Caco-2 (cell line): ENCODE results near the gene FIBCD1. TPM values are rescaled to one million over a fixed set of nuclear protein-coding genes. Genes with fewer than 3 reads are reported as not detected.

Source experiments
- BruUV-seq: library from RNA; stranded (reverse); fragments of 400-500 nt; replicated peaks from 2 replicates; lab custom pipeline; 2021; lab: Mats Ljungman, UMichigan
- CTCF ChIA-PET: fragments of 300-600 bp; sonication (Branson Sonifier 250); formaldehyde crosslinking; loops from one replicate; lab custom pipeline; 2022; ENCODE audit warnings: antibody characterized with exemption; lab: Charles Lee
- POLR2A ChIA-PET: fragments of 300-600 bp; sonication (Branson Sonifier 250); formaldehyde crosslinking; loops from one replicate; lab custom pipeline; 2022; ENCODE audit warnings: antibody characterized with exemption; lab: Charles Lee
- DNase-seq, 2 experiments: peaks; one replicate each; pipeline versions ENCODE4 v3.0.0 to v3.0.0-alpha.2; 2020 to 2022
- H3K27me3 ChIP-seq: replicated peaks from 2 replicates; pipeline ENCODE4 v1.6.0; 2011; ENCODE audit warnings: low read length; ENCODE audit not compliant: control insufficient read depth, insufficient read depth
- H3K36me3 ChIP-seq: 2 replicates; pipeline ENCODE4 v1.5.1; 2011; ENCODE audit warnings: low read length; ENCODE audit not compliant: control insufficient read depth, insufficient read depth
- H3K4me1 ChIP-seq: fragments of 250-450 bp; sonication (Bioruptor Pico); 2 replicates; pipeline ENCODE4 v1.5.1; 2020; ENCODE audit warnings: mild to moderate bottlenecking
- H3K4me3 ChIP-seq: 2 replicates; pipeline ENCODE4 v1.5.1; 2011; ENCODE audit warnings: low read depth, mild to moderate bottlenecking, control low read depth, low read length
- H3K9me3 ChIP-seq: fragments of 250-450 bp; sonication (Bioruptor Pico); 2 replicates; pipeline ENCODE4 v1.5.1; 2020; ENCODE audit warnings: mild to moderate bottlenecking, moderate library complexity
- H3K27ac Mint-ChIP-seq: one replicate; pipeline ENCODE4 v1.8.0; 2022; ENCODE audit warnings: mixed read lengths; ENCODE audit not compliant: unreplicated experiment
- H3K27me3 Mint-ChIP-seq: one replicate; pipeline ENCODE4 v1.8.0; 2022; ENCODE audit warnings: mixed read lengths; ENCODE audit not compliant: insufficient read depth, unreplicated experiment
- H3K36me3 Mint-ChIP-seq: one replicate; pipeline ENCODE4 v1.8.0; 2022; ENCODE audit warnings: mild to moderate bottlenecking, mixed read lengths; ENCODE audit not compliant: insufficient read depth, unreplicated experiment
- H3K4me1 Mint-ChIP-seq: one replicate; pipeline ENCODE4 v1.8.0; 2022; ENCODE audit warnings: low read depth, mixed read lengths; ENCODE audit not compliant: unreplicated experiment
- H3K4me3 Mint-ChIP-seq: one replicate; pipeline ENCODE4 v1.8.0; 2022; ENCODE audit warnings: mild to moderate bottlenecking, moderate library complexity, mixed read lengths; ENCODE audit not compliant: unreplicated experiment
- H3K9me3 Mint-ChIP-seq: one replicate; pipeline ENCODE4 v1.8.0; 2022; ENCODE audit warnings: mixed read lengths; ENCODE audit not compliant: unreplicated experiment
- CTCF ChIP-seq, 2 experiments: fragments of 200-600 bp in 1 of 2; IDR thresholded peaks; 1 replicate in 1 of 2; 2 replicates in 1 of 2; pipeline versions ENCODE4 v1.5.1 to v1.8.0; 2011 to 2022; ENCODE audit warnings: antibody characterized with exemption in 1 of 2, control low read depth in 1 of 2, inconsistent platforms in 1 of 2, low read depth in 1 of 2, low read length in 1 of 2, mild to moderate bottlenecking in 1 of 2, moderate library complexity in 1 of 2; ENCODE audit not compliant: insufficient read depth in 1 of 2, severe bottlenecking in 1 of 2, unreplicated experiment in 1 of 2
- intact Hi-C: fragments of 100-400 bp; cut with micrococcal nuclease; formaldehyde crosslinking; loops from one replicate; pipeline ENCODE4 v1.10.0; 2022; ENCODE audit not compliant: unreplicated experiment
- total RNA-seq: library from RNA; stranded (reverse); gene quantifications from 2 replicates; pipeline ENCODE4 v1.2.3, GENCODE V29; 2022

The FIBCD1 gene
- total RNA-seq, 1 experiment from 2014 or later, result not detected

DNA sequence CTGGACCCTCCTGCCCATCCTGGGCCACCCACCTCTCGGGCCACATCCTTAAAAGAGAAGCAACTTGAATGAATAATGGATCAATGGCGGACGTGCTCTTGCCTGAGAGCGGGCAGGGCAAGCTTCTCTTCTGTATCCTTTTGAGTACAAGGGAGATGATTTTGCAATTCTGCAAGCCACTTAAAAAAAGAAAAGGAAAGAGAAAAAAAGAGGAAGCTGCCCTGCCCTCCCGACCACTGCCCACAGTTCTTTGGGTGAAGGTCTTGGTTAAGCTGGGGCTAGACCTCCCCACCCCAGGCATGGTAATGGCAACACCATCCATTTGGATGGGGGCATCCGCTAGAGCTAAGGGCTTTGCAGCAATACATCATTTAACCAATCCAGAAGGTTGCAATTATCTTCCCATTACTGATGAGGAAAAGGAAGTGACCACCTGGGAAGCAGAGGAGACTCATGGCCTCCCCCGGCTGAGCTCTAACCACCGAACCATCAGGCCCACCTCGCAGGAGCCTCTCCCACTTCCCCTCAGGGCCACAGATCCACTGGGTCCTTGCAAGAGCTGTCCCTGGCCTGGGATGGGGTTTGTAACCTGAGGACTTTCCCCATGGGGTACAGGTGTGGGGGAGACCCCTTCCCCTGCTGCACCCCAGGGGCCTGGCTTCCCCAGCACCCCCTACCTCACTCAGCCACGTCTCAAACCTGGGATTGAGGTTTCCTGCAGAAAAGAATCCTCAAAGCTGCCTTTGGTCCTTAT, 42.1 kb upstream of the FIBCD1 start:
- H3K27me3 Mint-ChIP-seq, result no peaks in the 10 kb centered on the region
- DNase-seq, result no peak
- no peak overlapping the region for H3K27ac Mint-ChIP-seq
- POLR2A ChIA-PET, result no interaction called here
- Histone ChIP-seq H3K4me1 (no peaks in the 10 kb centered on the region), H3K27me3 (no peaks in the 10 kb centered on the region), H3K36me3 (no peaks in the 10 kb centered on the region), H3K9me3 (no peaks in the 10 kb centered on the region), H3K4me3 (no peak overlapping the region)
- intact Hi-C loops, result no loop called here
- H3K9me3 Mint-ChIP-seq, result no peaks in the 10 kb centered on the region
- no peaks in the 10 kb centered on the region for H3K4me1 Mint-ChIP-seq
- H3K4me3 Mint-ChIP-seq, result no peak overlapping the region
- no peak for TF ChIP-seq CTCF (IDR thresholded peaks at IDR 0.05; ENCODE audit: insufficient read depth in 1 of 2, low read depth in 1 of 2, low read length in 1 of 2, severe bottlenecking in 1 of 2, unreplicated experiment in 1 of 2)
- no TSS peak for BruUV-seq
- H3K36me3 Mint-ChIP-seq, result no peaks in the 10 kb centered on the region
- CTCF ChIA-PET, result no interaction called here

GRCh38 chr9:130980526-130980925, 41.5 kb upstream of the FIBCD1 start:
- Histone ChIP-seq H3K36me3 (no peaks in the 10 kb centered on the region), H3K4me3 (no peak overlapping the region), H3K4me1 (no peaks in the 10 kb centered on the region), H3K27me3 (no peaks in the 10 kb centered on the region), H3K9me3 (no peaks in the 10 kb centered on the region)
- Mint-ChIP-seq H3K36me3 (no peaks in the 10 kb centered on the region), H3K4me1 (no peaks in the 10 kb centered on the region), H3K4me3 (no peak overlapping the region), H3K27me3 (no peaks in the 10 kb centered on the region), H3K27ac (no peak overlapping the region), H3K9me3 (no peaks in the 10 kb centered on the region)
- no peak for TF ChIP-seq CTCF (IDR thresholded peaks at IDR 0.05; ENCODE audit: insufficient read depth in 1 of 2, low read depth in 1 of 2, low read length in 1 of 2, severe bottlenecking in 1 of 2, unreplicated experiment in 1 of 2)
- intact Hi-C loops, result no loop called here
- CTCF ChIA-PET, result no interaction called here
- DNase-seq, result no peak
- BruUV-seq, result no TSS peak
- POLR2A ChIA-PET, result no interaction called here

DNA sequence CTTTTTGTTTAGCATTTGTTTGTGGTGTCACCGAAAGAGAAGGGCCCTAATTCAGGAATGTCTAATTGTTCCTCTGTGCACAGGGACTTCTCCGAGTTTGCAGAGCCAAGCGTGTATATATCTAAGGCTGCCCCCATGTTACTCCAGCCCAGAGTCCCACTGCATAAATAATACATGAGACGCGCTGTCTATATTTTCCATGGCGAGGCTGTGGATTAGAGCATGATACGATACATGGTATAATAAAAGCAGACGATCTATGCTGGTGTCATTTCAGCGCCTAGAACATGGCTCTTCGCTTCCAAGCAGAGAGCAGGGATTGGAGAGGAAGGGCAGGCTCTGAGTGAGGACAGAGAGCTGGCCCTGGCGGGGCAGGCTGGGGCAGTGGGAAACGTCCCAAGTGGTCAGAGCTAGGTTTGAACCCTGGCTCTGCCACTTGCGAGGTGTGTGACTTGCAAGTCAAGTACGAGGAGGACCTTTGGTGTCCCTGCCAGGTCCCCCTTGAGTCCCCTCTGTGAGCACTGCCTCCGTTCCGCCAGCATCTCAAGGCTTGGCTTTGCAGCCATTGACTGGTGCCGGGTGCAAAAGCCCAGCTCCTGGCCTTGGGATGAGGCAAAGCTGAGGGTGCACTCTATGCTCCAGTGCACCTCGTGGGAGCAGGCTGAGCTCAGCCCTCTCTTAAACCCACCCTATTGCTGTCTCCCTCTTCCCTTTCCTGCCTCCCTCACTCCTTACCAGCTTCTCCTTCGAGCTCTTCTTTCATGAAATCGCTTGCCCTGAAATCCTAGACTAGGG, 40.7 kb upstream of the FIBCD1 start:
- DNase-seq, result peak in 1 of 2 experiments; percentile 28
- H3K27me3 Mint-ChIP-seq, result no peaks in the 10 kb centered on the region
- intact Hi-C loops, result no loop called here
- Histone ChIP-seq H3K9me3 (no peaks in the 10 kb centered on the region), H3K4me1 (no peaks in the 10 kb centered on the region), H3K36me3 (no peaks in the 10 kb centered on the region), H3K27me3 (no peaks in the 10 kb centered on the region), H3K4me3 (no peak overlapping the region)
- H3K27ac Mint-ChIP-seq, result no peak overlapping the region
- CTCF ChIA-PET, result no interaction called here
- no peaks in the 10 kb centered on the region for H3K36me3 Mint-ChIP-seq
- TF ChIP-seq CTCF (IDR thresholded peaks at IDR 0.05; ENCODE audit: insufficient read depth in 1 of 2, low read depth in 1 of 2, low read length in 1 of 2, severe bottlenecking in 1 of 2, unreplicated experiment in 1 of 2), result no peak
- H3K4me1 Mint-ChIP-seq, result no peaks in the 10 kb centered on the region
- no TSS peak for BruUV-seq
- POLR2A ChIA-PET, result no interaction called here
- H3K9me3 Mint-ChIP-seq, result no peaks in the 10 kb centered on the region
- no peak overlapping the region for H3K4me3 Mint-ChIP-seq
